Gastrocnemius medialis (tissue), 4 donors: Measurements from ENCODE around the gene TMEM45B. TPM values are rescaled to one million over a fixed set of nuclear protein-coding genes. Genes with fewer than 3 reads are reported as not detected.
"Not testable (repeated sequence)": the region's sequence is repeated elsewhere in the genome, so short reads cannot be mapped to it uniquely, and the experiment has no call there.

ENCODE experiments used
- ATAC-seq, 2 donors: fragments of 150-250 bp; one replicate each; pipeline ENCODE4 v1.9.1; 2016
- DNase-seq, 2 donors: peaks; one replicate each; pipeline ENCODE4 v3.0.0-alpha.2; 2019
- H3K27ac ChIP-seq, 4 donors: fragments of 200-600 bp; sonication (generic); 1 replicate in 1 of 4; 2 replicates in 3 of 4; pipeline ENCODE4 v1.5.1; 2016 to 2018; ENCODE audit warnings: mild to moderate bottlenecking in 2 of 4, moderate library complexity in 1 of 4
- H3K27me3 ChIP-seq, 3 donors: fragments of 200-600 bp; sonication (generic) in 2 of 3; 1 replicate in 1 of 3; 2 replicates in 2 of 3; pipeline versions ENCODE4 v1.5.1 to v1.6.0; 2016 to 2019; ENCODE audit warnings: mild to moderate bottlenecking in 1 of 3, moderate library complexity in 1 of 3
- H3K36me3 ChIP-seq, 2 donors: fragments of 200-600 bp; sonication (generic) in 1 of 2; one replicate each; pipeline ENCODE4 v1.5.1; 2017 to 2018
- H3K4me1 ChIP-seq, 2 donors: fragments of 200-600 bp; sonication (generic) in 1 of 2; one replicate each; pipeline ENCODE4 v1.5.1; 2016 to 2017; ENCODE audit warnings: mild to moderate bottlenecking in 2 of 2
- H3K4me3 ChIP-seq, 4 donors: fragments of 200-600 bp; sonication (generic) in 3 of 4; 1 replicate in 1 of 4; 2 replicates in 3 of 4; pipeline ENCODE4 v1.5.1; 2016 to 2019; ENCODE audit warnings: mild to moderate bottlenecking in 2 of 4
- H3K9me3 ChIP-seq, 3 donors: fragments of 200-600 bp; sonication (generic) in 2 of 3; 1 replicate in 1 of 3; 2 replicates in 2 of 3; pipeline ENCODE4 v1.5.1; 2016 to 2019
- POLR2A ChIP-seq, 2 donors: fragments of 450-650 bp; IDR thresholded peaks; one replicate each; pipeline ENCODE4 v1.6.1; 2017; ENCODE audit warnings: antibody characterized with exemption in 2 of 2, mild to moderate bottlenecking in 2 of 2, moderate library complexity in 2 of 2
- in situ Hi-C, 4 donors: fragments of 200-750 bp; cut with MboI; loops; one replicate each; pipeline versions ENCODE4 v1.15.0 to v1.8.0; 2017; ENCODE audit warnings: low sequenced_read_pairs in 4 of 4
- intact Hi-C: fragments of 100-400 bp; cut with DNase I; formaldehyde crosslinking; loops from one replicate; pipeline ENCODE4 v1.15.1; 2023; ENCODE audit warnings: low total_unique reads
- total RNA-seq, 4 donors: library from RNA; depleted of rRNA; stranded (reverse); fragments of >200 nt; gene quantifications; one replicate each; pipeline versions ENCODE4 v1.1.0 to v1.2.3, GENCODE V29; 2016
- TF ChIP-seq, protein P1 (sequence below), 5 experiments: fragments of 450-650 bp in 3 of 5; fragments of 200-600 bp in 2 of 5; sonication (generic) in 2 of 5; IDR thresholded peaks in 4 of 5; conservative IDR thresholded peaks in 1 of 5; 1 replicate in 4 of 5; 2 replicates in 1 of 5; pipeline ENCODE4 v1.5.1; 2016 to 2019; ENCODE audit warnings: antibody characterized with exemption in 5 of 5, mild to moderate bottlenecking in 3 of 5, moderate library complexity in 3 of 5

The TMEM45B gene
- total RNA-seq, 4 donors from 2014 or later = 1.0 TPM; not detected in 3

DNA sequence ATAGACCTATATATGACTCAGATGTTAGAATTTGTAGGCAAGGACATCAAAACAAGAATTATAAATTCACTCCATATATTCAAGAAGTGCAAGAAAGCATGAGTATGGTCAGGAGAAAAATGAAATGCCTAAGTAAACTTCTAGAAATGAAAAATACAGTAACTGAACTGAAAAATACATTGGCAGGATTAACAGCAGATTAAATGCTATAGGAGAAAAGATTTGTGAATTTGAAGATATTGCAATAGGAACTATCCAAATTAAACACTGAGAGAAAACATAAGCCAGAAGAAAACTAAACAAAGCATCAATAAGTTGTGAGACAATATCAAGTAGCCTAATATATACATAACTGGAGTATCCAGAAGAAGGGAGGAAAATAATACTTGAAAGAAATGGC lies 46.6 kb upstream of the TMEM45B start:
- Histone ChIP-seq H3K27ac (no peak overlapping the region), H3K4me3 (no peak overlapping the region), H3K27me3 (no peaks in the 10 kb centered on the region), H3K9me3 (no peaks in the 10 kb centered on the region), H3K4me1 (no peaks in the 10 kb centered on the region), H3K36me3 (no peaks in the 10 kb centered on the region)
- ATAC-seq = no peak
- no peak for DNase-seq
- intact Hi-C loops (no loop called here), in situ Hi-C loops (loop anchor here in 1 of 4 donors (25.0 kb wide), 1 partner anchor 657 kb away; no protein-coding TSS in a partner anchor)
- TF ChIP-seq POLR2A (IDR thresholded peaks at IDR 0.05) = no peak
- TF ChIP-seq, protein P1, sequence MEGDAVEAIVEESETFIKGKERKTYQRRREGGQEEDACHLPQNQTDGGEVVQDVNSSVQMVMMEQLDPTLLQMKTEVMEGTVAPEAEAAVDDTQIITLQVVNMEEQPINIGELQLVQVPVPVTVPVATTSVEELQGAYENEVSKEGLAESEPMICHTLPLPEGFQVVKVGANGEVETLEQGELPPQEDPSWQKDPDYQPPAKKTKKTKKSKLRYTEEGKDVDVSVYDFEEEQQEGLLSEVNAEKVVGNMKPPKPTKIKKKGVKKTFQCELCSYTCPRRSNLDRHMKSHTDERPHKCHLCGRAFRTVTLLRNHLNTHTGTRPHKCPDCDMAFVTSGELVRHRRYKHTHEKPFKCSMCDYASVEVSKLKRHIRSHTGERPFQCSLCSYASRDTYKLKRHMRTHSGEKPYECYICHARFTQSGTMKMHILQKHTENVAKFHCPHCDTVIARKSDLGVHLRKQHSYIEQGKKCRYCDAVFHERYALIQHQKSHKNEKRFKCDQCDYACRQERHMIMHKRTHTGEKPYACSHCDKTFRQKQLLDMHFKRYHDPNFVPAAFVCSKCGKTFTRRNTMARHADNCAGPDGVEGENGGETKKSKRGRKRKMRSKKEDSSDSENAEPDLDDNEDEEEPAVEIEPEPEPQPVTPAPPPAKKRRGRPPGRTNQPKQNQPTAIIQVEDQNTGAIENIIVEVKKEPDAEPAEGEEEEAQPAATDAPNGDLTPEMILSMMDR (IDR thresholded peaks at IDR 0.05 in 4 of 5, conservative IDR thresholded peaks at IDR 0.05 in 1 of 5) = no peak

DNA sequence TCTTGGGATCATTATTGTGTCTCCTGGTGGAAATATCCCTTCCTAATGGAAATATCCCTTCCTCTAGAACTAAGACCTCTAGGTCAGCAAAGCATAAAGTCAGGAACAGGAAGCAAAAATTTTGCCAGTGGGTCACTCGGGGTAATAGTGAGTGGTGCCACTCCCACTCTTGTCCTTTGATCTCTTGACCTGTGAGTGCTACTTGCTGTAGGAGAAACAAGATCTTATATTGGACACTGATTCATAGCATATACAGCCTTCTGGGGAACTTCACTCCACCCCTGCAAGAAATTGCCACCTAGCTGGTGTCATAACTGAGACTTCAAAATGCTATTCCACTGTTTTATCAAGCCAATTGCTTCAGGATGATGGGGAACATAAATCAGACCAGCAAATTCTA lies 44.7 kb upstream of the TMEM45B start:
- Histone ChIP-seq H3K4me3 (no peak overlapping the region), H3K9me3 (no peaks in the 10 kb centered on the region), H3K36me3 (no peaks in the 10 kb centered on the region), H3K27me3 (no peaks in the 10 kb centered on the region), H3K4me1 (no peaks in the 10 kb centered on the region), H3K27ac (no peak overlapping the region)
- DNase-seq (no peak), ATAC-seq (no peak)
- intact Hi-C loops (no loop called here), in situ Hi-C loops (loop anchor here in 1 of 4 donors (25.0 kb wide), 1 partner anchor 659 kb away; no protein-coding TSS in a partner anchor)
- TF ChIP-seq POLR2A (IDR thresholded peaks at IDR 0.05) = no peak
- TF ChIP-seq, protein P1 (IDR thresholded peaks at IDR 0.05 in 4 of 5, conservative IDR thresholded peaks at IDR 0.05 in 1 of 5) = no peak

DNA sequence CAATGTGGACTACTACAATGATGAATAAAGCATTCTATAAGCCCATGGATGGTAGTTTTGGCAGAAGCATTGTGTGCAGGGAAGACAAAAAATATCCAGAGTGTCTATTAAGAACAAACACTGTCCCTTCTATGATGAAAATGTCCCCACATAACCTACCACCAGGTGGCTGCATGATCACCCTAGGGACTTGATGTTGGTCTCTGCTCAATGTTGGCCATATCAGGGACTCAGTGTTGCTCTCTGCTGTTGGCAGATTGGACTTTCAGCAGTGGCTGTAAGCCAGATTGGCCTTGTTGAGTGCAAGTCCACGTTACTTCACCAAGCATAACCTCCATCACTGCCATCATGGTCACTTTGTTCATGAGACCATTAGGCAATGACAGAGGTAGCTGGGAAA lies 44.2 kb upstream of the TMEM45B start:
- ATAC-seq, H3K27ac ChIP-seq, DNase-seq, H3K4me3 ChIP-seq, intact Hi-C loops, H3K27me3 ChIP-seq, H3K9me3 ChIP-seq, H3K4me1 ChIP-seq, H3K36me3 ChIP-seq: not testable (repeated sequence)
- in situ Hi-C loops = loop anchor here in 1 of 4 donors (25.0 kb wide), 1 partner anchor 659 kb away; no protein-coding TSS in a partner anchor

DNA sequence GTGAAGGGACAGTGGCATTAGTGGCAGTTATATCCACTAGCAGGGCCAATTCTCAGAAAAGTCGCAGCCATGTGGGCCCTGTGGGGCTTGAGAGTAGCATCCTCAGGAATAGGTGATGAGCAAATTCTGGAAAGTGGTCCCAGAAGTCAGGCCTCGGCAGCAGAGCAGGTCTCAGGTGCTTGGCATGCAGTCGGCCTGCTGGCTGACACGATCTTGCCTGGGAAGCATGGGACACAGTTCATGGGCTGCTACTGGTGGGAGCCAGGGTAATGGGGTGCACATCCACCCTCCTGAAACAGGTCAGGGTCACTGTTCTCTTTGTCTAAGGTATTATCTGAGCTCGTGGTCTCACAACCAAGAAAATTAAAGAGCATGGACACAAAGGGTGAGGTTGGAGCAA lies 36.8 kb upstream of the TMEM45B start:
- TF ChIP-seq, protein P1 (IDR thresholded peaks at IDR 0.05 in 4 of 5, conservative IDR thresholded peaks at IDR 0.05 in 1 of 5) = no peak
- no peak for TF ChIP-seq POLR2A (IDR thresholded peaks at IDR 0.05)
- Histone ChIP-seq H3K27ac (no peak overlapping the region), H3K9me3 (no peaks in the 10 kb centered on the region), H3K4me3 (no peak overlapping the region), H3K36me3 (no peaks in the 10 kb centered on the region), H3K4me1 (no peaks in the 10 kb centered on the region), H3K27me3 (no peaks in the 10 kb centered on the region)
- no peak for ATAC-seq
- intact Hi-C loops = no loop called here
- DNase-seq = no peak
- in situ Hi-C loops = no loop called here

DNA sequence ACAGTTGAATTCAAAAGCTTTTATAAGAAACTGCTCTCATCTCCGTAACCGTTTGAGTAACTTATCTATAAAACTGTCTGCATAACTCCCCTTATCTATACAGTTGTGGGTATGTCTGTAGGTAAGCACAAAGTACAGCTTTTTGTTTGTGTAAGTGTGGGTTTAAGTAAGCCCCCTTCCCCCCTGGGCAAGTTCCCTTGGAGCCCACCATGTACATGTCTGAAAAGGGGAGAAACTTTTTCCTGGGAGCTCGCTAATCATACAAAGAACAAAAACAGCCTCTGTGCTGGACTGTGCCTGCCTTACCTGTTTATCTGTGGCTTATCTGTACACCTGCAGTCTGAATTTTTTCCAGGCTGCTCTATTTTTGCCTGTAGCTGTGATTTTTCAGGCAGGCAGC lies 36.3 kb upstream of the TMEM45B start:
- TF ChIP-seq, protein P1 (IDR thresholded peaks at IDR 0.05 in 4 of 5, conservative IDR thresholded peaks at IDR 0.05 in 1 of 5) = no peak
- TF ChIP-seq POLR2A (IDR thresholded peaks at IDR 0.05) = no peak
- no peaks in the 10 kb centered on the region for H3K36me3 ChIP-seq
- H3K27me3 ChIP-seq = no peaks in the 10 kb centered on the region
- intact Hi-C loops (no loop called here), in situ Hi-C loops (no loop called here)
- no peak overlapping the region for H3K4me3 ChIP-seq
- H3K9me3 ChIP-seq = no peaks in the 10 kb centered on the region
- ATAC-seq (no peak), DNase-seq (no peak)
- no peak overlapping the region for H3K27ac ChIP-seq
- no peaks in the 10 kb centered on the region for H3K4me1 ChIP-seq
